Panc1 (cell line): ENCODE results near the gene NEB. TPM values are rescaled to one million over a fixed set of nuclear protein-coding genes. Genes with fewer than 3 reads are reported as not detected.

Source experiments
- ATAC-seq: fragments of 200-7000 bp; cut with Tn5 transposase; 2 replicates; pipeline ENCODE4 v1.9.1; 2020; ENCODE audit warnings: mild to moderate bottlenecking, moderate library complexity
- BruUV-seq: library from RNA; stranded (reverse); fragments of 400-500 nt; replicated peaks from 2 replicates; lab custom pipeline; 2021; lab: Mats Ljungman, UMichigan
- CTCF ChIA-PET: fragments of 300-600 bp; sonication (Branson Sonifier 250); formaldehyde crosslinking; loops from one replicate; lab custom pipeline; 2022; ENCODE audit warnings: antibody characterized with exemption; lab: Charles Lee
- POLR2A ChIA-PET: fragments of 300-600 bp; sonication (Branson Sonifier 250); formaldehyde crosslinking; loops from one replicate; lab custom pipeline; 2022; ENCODE audit warnings: antibody characterized with exemption; lab: Charles Lee
- DNase-seq: peaks from one replicate; pipeline ENCODE4 v3.0.0-alpha.2; 2010; ENCODE audit warnings: low read depth, low spot score
- H3K27ac ChIP-seq: 2 replicates; pipeline ENCODE4 v1.5.1; 2011; ENCODE audit warnings: mild to moderate bottlenecking, low read length, inconsistent platforms
- H3K27me3 ChIP-seq: fragments of 200-500 bp; sonication (Bioruptor generic); 2 replicates; pipeline ENCODE4 v1.6.0; 2014; ENCODE audit warnings: low read length, inconsistent platforms; ENCODE audit not compliant: control insufficient read depth, insufficient read depth
- H3K36me3 ChIP-seq: fragments of 200-500 bp; sonication (Bioruptor generic); 2 replicates; pipeline ENCODE4 v1.5.1; 2014; ENCODE audit warnings: inconsistent platforms, mild to moderate bottlenecking, low read length, moderate library complexity; ENCODE audit not compliant: control insufficient read depth, insufficient read depth
- H3K4me1 ChIP-seq: 2 replicates; pipeline ENCODE4 v1.5.1; 2011; ENCODE audit warnings: inconsistent platforms, mild to moderate bottlenecking, low read length, moderate library complexity; ENCODE audit not compliant: control insufficient read depth, insufficient read depth
- H3K4me3 ChIP-seq, 2 experiments: 2 replicates each; pipeline ENCODE4 v1.5.1; 2011 to 2012; ENCODE audit warnings: low read depth in 2 of 2, low read length in 2 of 2, mild to moderate bottlenecking in 2 of 2, inconsistent platforms in 1 of 2, moderate library complexity in 1 of 2
- H3K9me3 ChIP-seq: fragments of 200-500 bp; sonication (Bioruptor generic); 2 replicates; pipeline ENCODE4 v1.5.1; 2014; ENCODE audit warnings: low read depth, mild to moderate bottlenecking, inconsistent platforms, low read length, moderate library complexity; ENCODE audit not compliant: control insufficient read depth, insufficient read depth
- CTCF ChIP-seq: fragments of 450-650 bp; IDR thresholded peaks from 2 replicates; pipeline ENCODE4 v1.5.1; 2017; ENCODE audit warnings: mild to moderate bottlenecking
- POLR2AphosphoS5 ChIP-seq: IDR thresholded peaks from 2 replicates; pipeline ENCODE4 v1.6.1; 2012; ENCODE audit warnings: mild to moderate bottlenecking, low read depth, low read length, moderate library complexity
- REST ChIP-seq, 2 experiments: IDR thresholded peaks; 2 replicates each; pipeline ENCODE4 v1.6.1; 2011 to 2012; ENCODE audit warnings: low read depth in 2 of 2, control low read depth in 1 of 2, low read length in 1 of 2, mild to moderate bottlenecking in 1 of 2, moderate library complexity in 1 of 2; ENCODE audit not compliant: insufficient read depth in 1 of 2
- SIN3A ChIP-seq: IDR thresholded peaks from 2 replicates; pipeline ENCODE4 v1.6.1; 2012; ENCODE audit warnings: low read depth, mild to moderate bottlenecking, low read length, moderate library complexity, borderline replicate concordance; ENCODE audit not compliant: insufficient read depth
- TCF7L2 ChIP-seq: IDR thresholded peaks from 2 replicates; pipeline ENCODE4 v1.6.1; 2011; ENCODE audit warnings: mild to moderate bottlenecking, low read depth, low read length, inconsistent platforms
- in situ Hi-C: cut with HindIII; loops from 2 replicates; pipeline ENCODE4 v1.10.0; 2016; ENCODE audit warnings: low sequenced_read_pairs, low pct_unique_long_range_greater_than_20kb
- intact Hi-C: fragments of 100-400 bp; cut with micrococcal nuclease; formaldehyde crosslinking; loops from one replicate; pipeline ENCODE4 v1.10.0; 2022; ENCODE audit not compliant: unreplicated experiment
- total RNA-seq: library from RNA; stranded (reverse); gene quantifications from one replicate; pipeline ENCODE4 v1.2.1, GENCODE V29; 2021; ENCODE audit not compliant: unreplicated experiment

The NEB gene
- total RNA-seq, 1 experiment from 2014 or later = 0.10 TPM

- Histone ChIP-seq H3K4me1 (no peaks in the 10 kb centered on the region), H3K4me3 (no peak overlapping the region), H3K27me3 (no peaks in the 10 kb centered on the region), H3K9me3 (no peaks in the 10 kb centered on the region), H3K27ac (no peak overlapping the region), H3K36me3 (no peaks in the 10 kb centered on the region)
- TF ChIP-seq SIN3A (no peak), REST (IDR thresholded peaks at IDR 0.05; ENCODE audit: insufficient read depth in 1 of 2, low read depth in 2 of 2, low read length in 1 of 2) (no peak), POLR2AphosphoS5 (no peak), CTCF (no peak), TCF7L2 (no peak)
- CTCF ChIA-PET = no interaction called here
- DNase-seq (no peak), ATAC-seq (no peak)
- intact Hi-C loops = no loop called here
- BruUV-seq = no TSS peak
- POLR2A ChIA-PET = no interaction called here
- in situ Hi-C loops = no loop called here
Measured at GRCh38 chr2:151575338-151575737, 158.9 kb downstream of the NEB start.

- CTCF ChIA-PET = no interaction called here
- no peak for TF ChIP-seq POLR2AphosphoS5
- no peak for TF ChIP-seq SIN3A
- no peak for TF ChIP-seq TCF7L2
- no peak for TF ChIP-seq CTCF
- POLR2A ChIA-PET = no interaction called here
- Histone ChIP-seq H3K36me3 (no peaks in the 10 kb centered on the region), H3K4me3 (no peak overlapping the region), H3K27me3 (no peaks in the 10 kb centered on the region), H3K9me3 (no peaks in the 10 kb centered on the region), H3K4me1 (no peaks in the 10 kb centered on the region), H3K27ac (no peak overlapping the region)
- no peak for DNase-seq
- no TSS peak for BruUV-seq
- intact Hi-C loops (no loop called here), in situ Hi-C loops (no loop called here)
- no peak for ATAC-seq
Measured at GRCh38 chr2:151570191-151570590, 164.1 kb downstream of the NEB start.
